Measurements from ENCODE around the gene VPS37B. TPM values are rescaled to one million over a fixed set of nuclear protein-coding genes. Genes with fewer than 3 reads are reported as not detected.

VPS37B gene, protein sequence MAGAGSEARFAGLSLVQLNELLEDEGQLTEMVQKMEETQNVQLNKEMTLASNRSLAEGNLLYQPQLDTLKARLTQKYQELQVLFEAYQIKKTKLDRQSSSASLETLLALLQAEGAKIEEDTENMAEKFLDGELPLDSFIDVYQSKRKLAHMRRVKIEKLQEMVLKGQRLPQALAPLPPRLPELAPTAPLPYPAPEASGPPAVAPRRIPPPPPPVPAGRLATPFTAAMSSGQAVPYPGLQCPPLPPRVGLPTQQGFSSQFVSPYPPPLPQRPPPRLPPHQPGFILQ
- 100 to 1,000 TPM in 2 of 4 donors, 10 to 100 TPM in 2; 46.6 to 126 (median 104) TPM for total RNA-seq

DNA sequence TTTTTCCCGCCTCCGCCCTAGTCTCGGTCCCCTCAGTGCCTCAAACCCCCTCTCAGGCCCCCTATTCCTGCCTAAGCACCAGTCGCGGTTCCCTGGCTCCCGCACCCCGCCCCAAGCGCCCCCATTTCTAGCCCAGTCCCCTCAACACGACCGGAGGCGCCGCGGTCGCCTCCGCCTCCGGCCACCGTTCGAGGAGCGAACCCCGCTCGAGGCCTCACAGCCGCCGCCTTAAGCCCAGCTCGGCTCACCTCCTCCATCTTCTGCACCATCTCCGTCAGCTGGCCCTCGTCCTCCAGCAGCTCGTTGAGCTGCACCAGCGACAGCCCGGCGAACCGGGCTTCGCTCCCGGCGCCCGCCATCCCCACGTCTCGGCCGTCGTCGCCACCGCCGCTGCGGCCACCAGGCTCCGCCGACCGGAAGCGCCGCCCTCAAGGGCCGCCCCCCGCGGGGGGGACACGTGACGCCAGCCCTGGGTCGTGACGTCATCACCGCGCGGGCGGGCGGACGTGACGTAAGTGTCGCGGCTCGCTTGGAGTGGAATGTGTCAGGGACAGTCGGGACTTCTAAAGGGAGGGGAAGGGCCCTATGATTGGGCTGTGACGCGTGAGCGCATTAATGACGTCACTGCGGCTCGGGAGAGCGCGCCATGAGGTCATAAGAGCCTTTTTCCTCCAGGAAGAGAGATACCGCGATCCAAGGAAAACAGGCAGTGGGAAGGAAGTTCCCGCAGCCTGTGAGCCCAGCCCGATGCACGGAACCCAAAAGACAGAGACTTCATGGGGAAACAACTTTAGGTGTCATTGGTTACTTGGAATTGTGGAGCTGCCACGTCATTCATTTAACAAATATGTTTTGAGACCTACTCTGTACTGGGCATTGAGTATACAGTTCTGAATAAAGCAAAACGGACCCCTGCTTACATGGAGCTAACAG is at the start of gene VPS37B:
TSS of gene VPS37B (minus strand) at position 421 of the 933 bp plus-strand sequence. CDS start at position 359, 62 bp downstream.
- H3K4me1 ChIP-seq: peaks cover 16 to 70% (median 46%) of the 10 kb centered on the region in 4 donors
- H3K27me3 ChIP-seq: no peaks in the 10 kb centered on the region
- in situ Hi-C loops (cut with MboI; ENCODE audit: low pct_ligation_motif_present in 1 of 4, low pct_unique_long_range_greater_than_20kb in 1 of 4, low sequenced_read_pairs in 3 of 4): no loop called here
- H3K9me3 ChIP-seq: no peaks in the 10 kb centered on the region
- no peaks in the 10 kb centered on the region for H3K36me3 ChIP-seq
- TF ChIP-seq EP300 (IDR thresholded peaks at IDR 0.05; ENCODE audit: low read depth) (peak; percentile 34), POLR2A (IDR thresholded peaks at IDR 0.05) (peak; percentile 97), POLR2AphosphoS5 (IDR thresholded peaks at IDR 0.05) (peak; percentile 92 to 99 (median 98))
- TF ChIP-seq, protein P1, sequence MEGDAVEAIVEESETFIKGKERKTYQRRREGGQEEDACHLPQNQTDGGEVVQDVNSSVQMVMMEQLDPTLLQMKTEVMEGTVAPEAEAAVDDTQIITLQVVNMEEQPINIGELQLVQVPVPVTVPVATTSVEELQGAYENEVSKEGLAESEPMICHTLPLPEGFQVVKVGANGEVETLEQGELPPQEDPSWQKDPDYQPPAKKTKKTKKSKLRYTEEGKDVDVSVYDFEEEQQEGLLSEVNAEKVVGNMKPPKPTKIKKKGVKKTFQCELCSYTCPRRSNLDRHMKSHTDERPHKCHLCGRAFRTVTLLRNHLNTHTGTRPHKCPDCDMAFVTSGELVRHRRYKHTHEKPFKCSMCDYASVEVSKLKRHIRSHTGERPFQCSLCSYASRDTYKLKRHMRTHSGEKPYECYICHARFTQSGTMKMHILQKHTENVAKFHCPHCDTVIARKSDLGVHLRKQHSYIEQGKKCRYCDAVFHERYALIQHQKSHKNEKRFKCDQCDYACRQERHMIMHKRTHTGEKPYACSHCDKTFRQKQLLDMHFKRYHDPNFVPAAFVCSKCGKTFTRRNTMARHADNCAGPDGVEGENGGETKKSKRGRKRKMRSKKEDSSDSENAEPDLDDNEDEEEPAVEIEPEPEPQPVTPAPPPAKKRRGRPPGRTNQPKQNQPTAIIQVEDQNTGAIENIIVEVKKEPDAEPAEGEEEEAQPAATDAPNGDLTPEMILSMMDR (IDR thresholded peaks at IDR 0.05): peak in 1 of 5 experiments; percentile 59
- WGBS, 2 donors (ENCODE audit: low coverage in 1 of 2): 5 to 15% methylated on average over 7 to 77 of the region's 81 CpGs
- H3K4me3 ChIP-seq: peak within 1 kb of the TSS; percentile 78 to 96 (median 88)
- H3K27ac ChIP-seq: peak within 1 kb of the TSS; percentile 93 to 98 (median 95)
- intact Hi-C loops (cut with DNase I; ENCODE audit: low total_unique reads): loop anchor here (5.0 kb wide), 1 partner anchor 239 kb away; no protein-coding TSS in a partner anchor
- peak; percentile 89 for DNase-seq

DNA sequence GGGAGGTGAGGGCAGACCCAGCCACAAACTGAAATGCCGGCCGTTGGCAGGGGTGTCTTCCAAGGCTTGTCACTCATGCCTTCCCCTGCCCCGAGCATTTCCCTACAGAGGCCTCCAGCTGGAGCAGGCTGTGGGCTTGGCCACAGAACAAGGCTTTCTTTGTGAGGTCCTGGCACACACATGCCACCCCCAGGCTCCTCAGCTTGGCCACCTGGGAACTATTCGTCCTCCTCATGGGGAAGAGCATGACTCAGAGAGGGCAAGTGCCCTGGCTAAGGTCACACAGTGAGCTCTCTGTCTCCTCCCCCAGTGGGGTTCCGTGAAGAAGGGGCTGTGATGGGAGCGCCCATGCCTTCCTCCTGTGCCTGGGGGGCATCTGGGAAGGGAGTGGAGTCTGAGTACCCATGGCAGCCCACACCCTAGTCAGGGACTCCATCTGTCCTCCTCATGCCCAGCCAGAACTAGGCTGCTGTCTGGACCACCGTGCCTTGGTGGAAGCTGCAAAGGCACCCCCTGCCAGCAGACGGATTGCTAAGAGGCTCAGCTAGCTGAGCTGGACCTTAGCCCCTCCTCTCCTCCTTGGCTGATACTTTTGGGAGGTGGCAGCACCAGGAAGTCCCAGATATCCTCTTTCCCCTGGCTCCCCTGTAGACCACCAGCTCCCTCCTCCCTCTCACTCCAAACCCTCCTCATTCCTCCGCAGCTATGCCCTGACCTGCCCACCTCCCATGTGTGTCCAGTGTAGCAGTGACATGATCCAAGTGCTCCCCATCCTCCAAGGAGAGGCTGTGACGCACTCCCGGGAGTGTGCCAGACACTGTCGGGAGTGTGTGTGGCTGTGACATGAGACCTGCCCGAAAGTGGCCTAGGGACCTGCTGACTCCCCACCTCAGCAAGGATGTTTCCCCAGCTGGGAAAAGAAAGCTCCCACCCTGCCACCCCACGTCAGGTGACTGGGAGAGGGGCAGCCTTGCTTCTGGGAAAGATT is 49.0 kb upstream of the VPS37B start:
- H3K36me3 ChIP-seq: no peaks in the 10 kb centered on the region
- no peak overlapping the region for H3K4me3 ChIP-seq
- H3K27me3 ChIP-seq: no peaks in the 10 kb centered on the region
- no peak for TF ChIP-seq EP300 (IDR thresholded peaks at IDR 0.05; ENCODE audit: low read depth)
- TF ChIP-seq, protein P1 (IDR thresholded peaks at IDR 0.05): no peak
- in situ Hi-C loops (cut with MboI; ENCODE audit: low pct_ligation_motif_present in 1 of 4, low pct_unique_long_range_greater_than_20kb in 1 of 4, low sequenced_read_pairs in 3 of 4) (no loop called here), intact Hi-C loops (cut with DNase I; ENCODE audit: low total_unique reads) (no loop called here)
- WGBS, 2 donors (ENCODE audit: low coverage in 1 of 2): 71% methylated on average over 14 of the region's 14 CpGs; no CpG with 5 or more reads in 1 of the 2 donors
- H3K4me1 ChIP-seq: peaks cover 10 to 33% (median 23%) of the 10 kb centered on the region in 4 donors
- H3K27ac ChIP-seq: peak overlapping the region in 1 of 4 donors; percentile 4
- DNase-seq: peak; percentile 36
- H3K9me3 ChIP-seq: no peaks in the 10 kb centered on the region

DNA sequence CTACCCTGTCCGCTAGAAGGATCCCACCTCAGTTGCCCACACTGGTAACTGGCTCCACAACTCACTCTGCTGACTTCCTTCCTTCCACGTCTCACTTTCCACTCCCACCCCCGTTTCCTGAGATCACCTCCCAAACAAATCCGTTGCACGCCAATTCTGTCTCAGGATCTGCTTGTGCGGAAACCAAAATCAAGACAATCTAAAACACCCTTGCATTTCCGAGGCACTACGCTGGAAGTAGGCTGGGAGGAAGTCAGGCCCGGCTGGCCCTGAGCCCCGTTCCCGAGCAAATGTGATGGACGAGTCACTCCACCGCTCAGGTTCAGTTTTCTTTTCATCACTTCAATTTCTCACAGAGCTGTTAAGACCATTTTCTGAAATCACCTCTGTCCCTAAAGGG is 47.3 kb upstream of the VPS37B start:
- H3K9me3 ChIP-seq: no peaks in the 10 kb centered on the region
- H3K27ac ChIP-seq: peak overlapping the region in 1 of 4 donors; percentile 46
- 75% methylated on average over 12 to 13 of the region's 13 CpGs for WGBS, 2 donors (ENCODE audit: low coverage in 1 of 2)
- no peaks in the 10 kb centered on the region for H3K27me3 ChIP-seq
- H3K36me3 ChIP-seq: no peaks in the 10 kb centered on the region
- H3K4me1 ChIP-seq: peaks cover 10 to 33% (median 23%) of the 10 kb centered on the region in 4 donors
- no peak for DNase-seq
- no peak overlapping the region for H3K4me3 ChIP-seq
- intact Hi-C loops (cut with DNase I; ENCODE audit: low total_unique reads) (no loop called here), in situ Hi-C loops (cut with MboI; ENCODE audit: low pct_ligation_motif_present in 1 of 4, low pct_unique_long_range_greater_than_20kb in 1 of 4, low sequenced_read_pairs in 3 of 4) (no loop called here)
- TF ChIP-seq EP300 (IDR thresholded peaks at IDR 0.05; ENCODE audit: low read depth): no peak
- no peak for TF ChIP-seq POLR2AphosphoS5 (IDR thresholded peaks at IDR 0.05)
- TF ChIP-seq POLR2A (IDR thresholded peaks at IDR 0.05): no peak
- TF ChIP-seq, protein P1 (IDR thresholded peaks at IDR 0.05): no peak

Measured in transverse colon (tissue), 4 donors.